GM12878 (cell line): ENCODE measurements around the gene INTS2. TPM values are rescaled to one million over a fixed set of nuclear protein-coding genes. Genes with fewer than 3 reads are reported as not detected.
A peak's percentile ranks its signal among the peaks of the same experiment; 100 is the strongest.

Source experiments
- ATAC-seq: fragments of 200-7000 bp; cut with Tn5 transposase; 3 replicates; pipeline ENCODE4 v1.9.1; 2020; ENCODE audit warnings: mild to moderate bottlenecking, moderate library complexity
- BruUV-seq: library from RNA; stranded (reverse); fragments of 400-500 nt; replicated peaks from 2 replicates; lab custom pipeline; 2021; lab: Mats Ljungman, UMichigan
- CTCF ChIA-PET: fragments of 300-600 bp; sonication (Branson Sonifier 250); formaldehyde crosslinking; extraction: SDS; loops from one replicate; lab custom pipeline; 2021; ENCODE audit warnings: inconsistent platforms; lab: Yijun Ruan, JAX
- POLR2A ChIA-PET: fragments of 350-600 bp; formaldehyde crosslinking; extraction: SDS; loops from one replicate; lab custom pipeline; 2021; ENCODE audit warnings: inconsistent platforms; lab: Charles Lee
- RAD21 ChIA-PET: fragments of 300-600 bp; sonication (Branson Sonifier 250); formaldehyde crosslinking; loops from one replicate; lab custom pipeline; 2023; ENCODE audit warnings: antibody characterized with exemption; ENCODE audit not compliant: unreplicated experiment; lab: Charles Lee
- SMC1A ChIA-PET: fragments of 300-600 bp; sonication (Branson Sonifier 250); formaldehyde crosslinking; loops from one replicate; lab custom pipeline; 2023; ENCODE audit not compliant: unreplicated experiment, uncharacterized antibody; lab: Charles Lee
- DNase-seq: peaks from one replicate; pipeline ENCODE4 v3.0.0-alpha.2; 2011; ENCODE audit warnings: low read depth, low spot score
- FAIRE-seq: peaks from 3 replicates; lab custom pipeline; 2011; peaks lifted over from hg19 to GRCh38; lab: Jason Lieb, UNC
- H2AFZ ChIP-seq: 2 replicates; pipeline ENCODE4 v1.6.0; 2011; ENCODE audit warnings: low read depth, low read length, control low read depth; ENCODE audit not compliant: control insufficient read depth
- H3K27ac ChIP-seq: 2 replicates; pipeline ENCODE4 v1.5.1; 2011; ENCODE audit warnings: control low read depth; ENCODE audit not compliant: control insufficient read depth, insufficient read depth
- H3K27me3 ChIP-seq, 2 experiments: replicated peaks in 1 of 2; 2 replicates each; pipeline versions ENCODE4 v1.6.0 to v1.6.1; 2011; ENCODE audit warnings: low read length in 1 of 2; ENCODE audit not compliant: control insufficient read depth in 2 of 2, insufficient read depth in 2 of 2
- H3K36me3 ChIP-seq, 2 experiments: 2 replicates each; pipeline ENCODE4 v1.5.1; 2011; ENCODE audit warnings: low read length in 1 of 2; ENCODE audit not compliant: control insufficient read depth in 2 of 2, insufficient read depth in 2 of 2
- H3K4me1 ChIP-seq: 2 replicates; pipeline ENCODE4 v1.6.1; 2011; ENCODE audit warnings: mild to moderate bottlenecking, low read length, moderate library complexity, mixed read lengths; ENCODE audit not compliant: control insufficient read depth, insufficient read depth
- H3K4me2 ChIP-seq: 2 replicates; pipeline ENCODE4 v1.6.0; 2011; ENCODE audit warnings: control low read depth; ENCODE audit not compliant: control insufficient read depth, insufficient read depth
- H3K4me3 ChIP-seq: fragments of 200-600 bp; sonication (generic); 2 replicates; pipeline ENCODE4 v1.5.1; 2016
- H3K79me2 ChIP-seq: 2 replicates; pipeline ENCODE4 v1.6.0; 2011; ENCODE audit warnings: low read length; ENCODE audit not compliant: control insufficient read depth, insufficient read depth
- H3K9ac ChIP-seq: 2 replicates; pipeline ENCODE4 v1.8.0; 2011; ENCODE audit warnings: low read length, control low read depth, mixed read lengths; ENCODE audit not compliant: control insufficient read depth, insufficient read depth
- H3K9me3 ChIP-seq: replicated peaks from 3 replicates; pipeline ENCODE4 v1.5.1; 2011; ENCODE audit warnings: mild to moderate bottlenecking, low read length; ENCODE audit not compliant: control insufficient read depth, insufficient read depth
- H4K20me1 ChIP-seq: 2 replicates; pipeline ENCODE4 v1.6.0; 2011; ENCODE audit not compliant: control insufficient read depth, insufficient read depth
- ETV6 ChIP-seq, 2 experiments: fragments of 450-650 bp in 1 of 2; IDR thresholded peaks in 1 of 2; conservative IDR thresholded peaks in 1 of 2; 2 replicates each; pipeline ENCODE4 v1.6.1; 2014; ENCODE audit warnings: antibody characterized with exemption in 1 of 2, borderline replicate concordance in 1 of 2, low read depth in 1 of 2, mild to moderate bottlenecking in 1 of 2, moderate library complexity in 1 of 2
- MTA2 ChIP-seq: fragments of 450-650 bp; IDR thresholded peaks from 2 replicates; pipeline ENCODE4 v1.6.1; 2016; ENCODE audit warnings: low read depth, mild to moderate bottlenecking, moderate library complexity
- MTA3 ChIP-seq: IDR thresholded peaks from 2 replicates; pipeline ENCODE4 v1.6.1; 2012; ENCODE audit warnings: low read length, inconsistent platforms, borderline replicate concordance
- NFXL1 ChIP-seq: fragments of 450-650 bp; IDR thresholded peaks from 2 replicates; pipeline ENCODE4 v1.6.1; 2017; ENCODE audit warnings: antibody characterized with exemption, mild to moderate bottlenecking, borderline replicate concordance
- SMAD5 ChIP-seq: IDR thresholded peaks from 2 replicates; pipeline ENCODE4 v1.6.1; 2016; ENCODE audit warnings: antibody characterized with exemption, low read depth
- YBX1 ChIP-seq: fragments of 450-650 bp; IDR thresholded peaks from 2 replicates; pipeline ENCODE4 v1.6.1; 2016; ENCODE audit warnings: antibody characterized with exemption
- ZNF274 ChIP-seq: IDR thresholded peaks from one replicate; pipeline ENCODE4 v1.8.0; 2011; ENCODE audit not compliant: insufficient read length, insufficient read depth
- ZNF687 ChIP-seq: fragments of 450-650 bp; IDR thresholded peaks from 2 replicates; pipeline ENCODE4 v1.6.1; 2017; ENCODE audit warnings: mild to moderate bottlenecking, moderate library complexity
- WGBS: methylation state at CpG from one replicate; pipeline ENCODE4 v1.1.6; 2016; ENCODE audit warnings: low lambda C conversion rate; ENCODE audit not compliant: insufficient replicate concordance, insufficient coverage; ENCODE audit errors: missing lambda C conversion rate; 5-methylcytosine and 5-hydroxymethylcytosine counted together
- in situ Hi-C: fragments of 300-500 bp; cut with MboI; formaldehyde crosslinking; loops from 9 replicates; pipeline ENCODE4 v1.14.3; 2018; ENCODE audit warnings: mixed read lengths
- intact Hi-C: fragments of 100-400 bp; cut with micrococcal nuclease; formaldehyde crosslinking; loops from one replicate; pipeline ENCODE4 v1.14.2; 2022; ENCODE audit not compliant: unreplicated experiment
- polyA plus RNA-seq, 11 experiments: library from polyadenylated mRNA; depleted of rRNA in 4 of 11; unstranded in 6 of 11; stranded (reverse) in 5 of 11; fragments of >200 nt; fragmentation: Nextera tagmentation in 4 of 11; fragmentation: Illumina TruSeq in 1 of 11; extraction: Ambion mirVana in 4 of 11; extraction: Trizol in 1 of 11; gene quantifications; 1 replicate in 1 of 11; 2 replicates in 10 of 11; pipeline versions ENCODE4 v1.2.1 to v1.2.3, GENCODE V29; 2011 to 2016; ENCODE audit warnings: inconsistent platforms in 2 of 11, missing spikeins in 2 of 11, low read depth in 1 of 11
- total RNA-seq, 4 experiments: library from RNA; depleted of rRNA in 3 of 4; stranded (reverse); fragments of >200 nt in 3 of 4; fragmentation: Illumina TruSeq in 1 of 4; extraction: Trizol in 1 of 4; gene quantifications; 2 replicates each; pipeline versions ENCODE4 v1.2.1 to v1.2.3, GENCODE V29; 2013 to 2021

Gene INTS2
- total and polyA plus RNA-seq, 10 of the 15 experiments (the other 5 are each of a cell fraction or from before 2014, with no cell fraction given) = 2.8 to 22.2 (median 11.6) TPM

DNA sequence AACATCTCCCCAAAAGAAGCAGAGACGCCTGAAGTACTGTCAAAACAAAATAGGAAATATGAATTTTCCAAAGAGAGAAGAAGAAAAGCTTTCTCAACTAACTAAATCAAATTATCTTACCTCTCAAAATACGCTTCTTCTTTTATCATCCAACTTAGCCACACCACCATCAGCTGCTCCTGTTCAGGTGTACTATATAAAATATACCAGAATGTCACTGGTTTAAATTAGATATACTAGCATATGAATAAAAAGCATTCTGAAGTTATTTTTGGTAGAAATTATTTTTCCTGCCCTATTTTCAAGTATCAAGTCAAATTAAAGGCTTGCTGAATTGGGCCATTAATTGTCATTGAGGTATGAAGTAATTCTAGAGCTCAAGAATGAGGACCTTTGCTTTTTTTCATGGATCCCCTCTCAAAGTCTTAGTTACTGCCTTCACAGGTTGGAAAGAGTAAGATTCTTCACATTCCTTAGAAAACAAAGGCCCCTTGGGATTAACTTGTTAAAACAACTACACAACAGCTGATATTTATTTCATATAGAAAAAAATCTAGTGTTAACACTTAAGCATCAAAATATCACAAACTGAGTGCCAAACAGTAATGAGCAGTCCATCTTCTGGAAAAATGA lies 30.1 kb downstream of the INTS2 start:
- ChIA-PET SMC1A (interaction anchor here (0.8 to 1.4 kb wide), 3 partner anchors 62 to 212 kb away, joined by 3 to 7 read pairs (median 3); no protein-coding TSS in a partner anchor), CTCF (interaction anchor here (0.7 to 4.6 kb wide), 2 partner anchors 61 to 212 kb away, joined by 3 to 32 read pairs; no protein-coding TSS in a partner anchor), POLR2A (no interaction called here), RAD21 (interaction anchor here (2.1 kb wide), 1 partner anchor 212 kb away, joined by 16 read pairs; no protein-coding TSS in a partner anchor)
- Histone ChIP-seq H2AFZ (no peak overlapping the region), H3K27me3 (no peaks in the 10 kb centered on the region), H3K27ac (no peak overlapping the region), H3K9me3 (no peaks in the 10 kb centered on the region), H3K36me3 (peaks cover 0 to 18% of the 10 kb centered on the region in 2 experiments; a peak in 3 of 4 replicates), H3K9ac (no peak overlapping the region), H3K4me3 (no peak overlapping the region), H3K4me1 (no peaks in the 10 kb centered on the region), H3K4me2 (no peak overlapping the region), H4K20me1 (no peaks in the 10 kb centered on the region), H3K79me2 (no peaks in the 10 kb centered on the region)
- intact Hi-C loops = no loop called here
- ATAC-seq (no peak), FAIRE-seq (no peak), DNase-seq (no peak)
- 94% methylated on average over 2 of the region's 2 CpGs for WGBS
- in situ Hi-C loops = no loop called here
- BruUV-seq = no TSS peak
- TF ChIP-seq ETV6 (conservative IDR thresholded peaks at IDR 0.05 in 1 of 2, IDR thresholded peaks at IDR 0.05 in 1 of 2; ENCODE audit: borderline replicate concordance in 1 of 2, low read depth in 1 of 2) = 0 out of 4 replicates have a peak, but pooled peaks of 1 of the 2 experiments have one; percentile 10
- TF ChIP-seq MTA2 = no peak
- TF ChIP-seq NFXL1 = peak; percentile 32; the same call in 1 of the 2 replicates

DNA sequence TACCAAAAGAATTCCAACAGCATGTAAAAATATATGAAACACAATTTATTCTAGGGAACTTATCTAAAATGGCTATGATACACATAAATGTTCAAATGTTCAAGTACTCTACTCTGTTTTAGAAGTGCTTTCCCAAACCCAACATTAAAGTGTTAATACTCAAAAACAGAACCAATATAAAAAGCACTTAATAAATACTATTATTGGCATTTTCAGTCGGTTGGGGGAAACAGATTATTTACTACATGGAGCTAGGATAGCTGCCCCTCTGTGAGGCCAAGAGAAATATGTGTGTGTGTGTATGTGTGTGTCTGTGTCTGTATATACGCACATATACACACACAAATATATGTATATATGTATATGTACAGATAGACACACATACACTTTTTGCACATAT lies 32.4 kb downstream of the INTS2 start:
- Histone ChIP-seq H3K36me3 (peaks cover 0 to 14% of the 10 kb centered on the region in 2 experiments; a peak in 2 of 4 replicates), H3K27ac (no peak overlapping the region), H3K4me1 (no peaks in the 10 kb centered on the region), H3K9me3 (no peaks in the 10 kb centered on the region), H3K9ac (no peak overlapping the region), H3K27me3 (no peaks in the 10 kb centered on the region), H4K20me1 (no peaks in the 10 kb centered on the region), H3K79me2 (no peaks in the 10 kb centered on the region), H3K4me3 (no peak overlapping the region), H3K4me2 (no peak overlapping the region), H2AFZ (no peak overlapping the region)
- 80% methylated on average over 2 of the region's 2 CpGs for WGBS
- in situ Hi-C loops = no loop called here
- FAIRE-seq = no peak
- DNase-seq = no peak
- ATAC-seq = no peak
- SMC1A ChIA-PET = no interaction called here
- CTCF ChIA-PET = interaction anchor here (0.5 kb wide), 1 partner anchor 44 kb away, joined by 3 read pairs; no protein-coding TSS in a partner anchor
- BruUV-seq = no TSS peak
- RAD21 ChIA-PET = interaction anchor here (0.7 kb wide), 1 partner anchor 214 kb away, joined by 3 read pairs; no protein-coding TSS in a partner anchor
- POLR2A ChIA-PET = interaction anchor here (0.5 to 1.3 kb wide), 2 partner anchors 32 to 155 kb away, joined by 3 to 4 read pairs; partner anchors contain the start of gene BRIP1
- intact Hi-C loops = no loop called here
- peak in 1 of 2 experiments; percentile 78; a peak in 2 of 4 replicates for TF ChIP-seq ETV6 (conservative IDR thresholded peaks at IDR 0.05 in 1 of 2, IDR thresholded peaks at IDR 0.05 in 1 of 2; ENCODE audit: borderline replicate concordance in 1 of 2, low read depth in 1 of 2)
- no peak for TF ChIP-seq ZNF274
- TF ChIP-seq ZNF687 = no peak
- no peak for TF ChIP-seq SMAD5
- TF ChIP-seq MTA3 = no peak
- TF ChIP-seq YBX1 = no peak
